Measurements from ENCODE around the gene CLIP4. TPM values are rescaled to one million over a fixed set of nuclear protein-coding genes. Genes with fewer than 3 reads are reported as not detected.

Gene CLIP4
- total RNA-seq, 1 donor = 107 TPM

DNA sequence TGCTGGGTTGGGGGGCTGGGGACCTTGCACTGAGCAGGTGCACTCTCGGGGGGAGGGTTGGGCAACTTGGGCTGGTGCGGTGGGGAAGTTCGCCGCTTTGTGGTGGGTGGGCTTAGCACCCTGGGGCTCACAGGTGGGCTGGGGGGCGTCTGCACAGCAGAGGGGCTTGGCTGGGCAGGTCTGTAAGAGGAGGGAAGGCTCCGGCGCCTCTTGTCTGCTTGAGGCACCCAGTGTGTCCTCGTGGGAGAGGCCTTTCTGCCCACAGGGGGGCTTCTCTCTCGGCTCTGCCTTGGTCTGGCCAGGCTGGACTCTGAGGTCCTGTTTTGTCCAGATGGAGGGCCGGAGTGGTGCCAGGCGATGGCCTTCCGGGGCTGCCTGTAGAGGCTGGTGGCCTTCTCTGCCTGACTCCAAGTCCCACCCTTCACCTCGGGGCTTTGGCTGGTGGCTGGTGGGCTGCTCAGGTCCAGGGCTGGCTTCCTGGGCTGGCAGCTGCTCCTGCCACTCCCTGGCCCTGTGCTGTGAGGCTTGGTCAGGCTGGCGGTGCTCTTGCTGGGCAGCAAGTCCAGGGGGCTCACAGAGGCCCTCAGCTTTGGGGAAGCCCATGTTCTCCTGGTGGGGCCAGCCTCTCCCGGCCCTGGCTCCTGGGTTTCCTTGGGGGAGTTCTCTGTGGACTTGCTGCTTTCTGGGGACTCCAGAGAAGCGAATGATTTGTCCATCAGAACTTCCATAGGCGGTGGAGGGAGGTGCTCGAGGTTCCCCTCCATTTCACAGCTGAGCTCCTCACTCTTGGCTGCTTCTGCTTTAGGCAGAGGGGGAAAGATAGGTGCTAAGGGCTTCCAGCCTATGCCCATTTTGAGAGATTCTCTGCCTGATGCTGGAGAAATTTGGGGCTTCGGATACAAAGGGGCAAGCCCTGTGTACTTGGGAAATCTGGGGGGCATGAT lies 43.9 kb upstream of the CLIP4 start:
- DNase-seq (ENCODE audit: low read depth) = no peak
- TF ChIP-seq, protein P1, sequence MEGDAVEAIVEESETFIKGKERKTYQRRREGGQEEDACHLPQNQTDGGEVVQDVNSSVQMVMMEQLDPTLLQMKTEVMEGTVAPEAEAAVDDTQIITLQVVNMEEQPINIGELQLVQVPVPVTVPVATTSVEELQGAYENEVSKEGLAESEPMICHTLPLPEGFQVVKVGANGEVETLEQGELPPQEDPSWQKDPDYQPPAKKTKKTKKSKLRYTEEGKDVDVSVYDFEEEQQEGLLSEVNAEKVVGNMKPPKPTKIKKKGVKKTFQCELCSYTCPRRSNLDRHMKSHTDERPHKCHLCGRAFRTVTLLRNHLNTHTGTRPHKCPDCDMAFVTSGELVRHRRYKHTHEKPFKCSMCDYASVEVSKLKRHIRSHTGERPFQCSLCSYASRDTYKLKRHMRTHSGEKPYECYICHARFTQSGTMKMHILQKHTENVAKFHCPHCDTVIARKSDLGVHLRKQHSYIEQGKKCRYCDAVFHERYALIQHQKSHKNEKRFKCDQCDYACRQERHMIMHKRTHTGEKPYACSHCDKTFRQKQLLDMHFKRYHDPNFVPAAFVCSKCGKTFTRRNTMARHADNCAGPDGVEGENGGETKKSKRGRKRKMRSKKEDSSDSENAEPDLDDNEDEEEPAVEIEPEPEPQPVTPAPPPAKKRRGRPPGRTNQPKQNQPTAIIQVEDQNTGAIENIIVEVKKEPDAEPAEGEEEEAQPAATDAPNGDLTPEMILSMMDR (IDR thresholded peaks at IDR 0.05; ENCODE audit: insufficient read depth, low read depth, low read length) = no peak
- no peak overlapping the region for H3K4me3 ChIP-seq (ENCODE audit: low read depth, low read length)

- no peak overlapping the region for H3K4me3 ChIP-seq (ENCODE audit: low read depth, low read length)
- TF ChIP-seq, protein P1 (IDR thresholded peaks at IDR 0.05; ENCODE audit: insufficient read depth, low read depth, low read length) = no peak
- DNase-seq (ENCODE audit: low read depth) = no peak
Observed at GRCh38 chr2:29072251-29072650, 43.0 kb upstream of the CLIP4 start.

DNA sequence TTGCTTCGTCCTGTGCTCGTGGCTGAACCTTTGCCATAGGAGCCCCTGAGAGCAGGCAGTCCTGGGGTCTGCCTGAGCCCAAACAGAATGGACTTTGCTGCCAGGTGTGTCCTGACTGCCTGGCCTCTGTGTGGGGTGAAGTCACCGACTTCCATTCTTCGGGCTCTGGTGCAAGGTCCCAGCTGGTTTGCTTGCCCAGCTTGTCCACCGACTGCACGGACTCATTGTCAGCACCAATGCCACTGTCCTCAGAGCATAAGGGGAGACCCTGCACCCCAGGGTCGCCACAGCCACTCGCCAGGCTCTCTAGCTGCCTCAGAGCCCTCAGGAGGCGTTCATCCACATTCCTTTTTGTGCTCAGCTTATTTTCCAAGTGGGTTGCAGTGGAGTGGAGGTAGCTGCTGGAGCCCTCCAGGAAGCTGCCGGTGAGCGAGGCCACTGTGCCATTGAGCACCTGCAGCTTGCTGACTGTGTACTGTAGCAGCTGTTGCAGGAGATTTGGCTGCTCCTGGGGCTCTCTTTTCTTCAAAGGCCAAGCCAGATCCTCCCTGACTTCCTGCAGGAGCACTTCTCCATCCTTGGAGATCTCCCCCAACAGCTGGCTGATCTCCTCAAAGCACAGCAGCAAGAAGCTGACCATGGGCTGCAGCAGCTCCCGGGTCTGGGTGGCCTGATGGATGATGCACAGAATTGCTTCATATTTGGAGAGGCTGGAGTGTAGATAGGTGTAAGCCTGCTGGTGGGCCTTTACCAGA lies 42.1 kb upstream of the CLIP4 start:
- TF ChIP-seq, protein P1 (IDR thresholded peaks at IDR 0.05; ENCODE audit: insufficient read depth, low read depth, low read length) = no peak
- DNase-seq (ENCODE audit: low read depth) = no peak
- no peak overlapping the region for H3K4me3 ChIP-seq (ENCODE audit: low read depth, low read length)

DNA sequence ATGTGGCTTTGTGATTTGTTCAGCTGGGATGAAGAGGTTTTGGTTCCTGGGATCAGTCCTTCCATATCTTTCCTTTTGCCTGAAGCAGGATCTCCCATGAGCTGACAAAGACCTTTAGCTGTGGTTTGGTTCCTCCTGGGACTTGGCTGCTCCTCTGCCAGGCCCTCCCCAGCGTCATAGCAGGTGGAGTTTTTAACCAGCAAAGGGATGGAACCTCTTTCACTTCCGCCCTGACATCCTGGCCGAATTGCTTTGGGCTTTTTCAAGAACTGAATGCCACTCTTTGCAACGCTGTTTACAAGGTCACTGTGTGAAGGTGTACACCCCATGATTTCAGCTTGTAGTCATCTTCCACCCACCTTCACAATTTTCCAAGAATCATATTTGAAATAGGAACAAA lies 41.3 kb upstream of the CLIP4 start:
- TF ChIP-seq, protein P1 (IDR thresholded peaks at IDR 0.05; ENCODE audit: insufficient read depth, low read depth, low read length) = no peak
- no peak overlapping the region for H3K4me3 ChIP-seq (ENCODE audit: low read depth, low read length)
- no peak for DNase-seq (ENCODE audit: low read depth)

- DNase-seq (ENCODE audit: low read depth) = no peak
- no peak within 1 kb of the TSS for H3K4me3 ChIP-seq (ENCODE audit: low read depth, low read length)
- TF ChIP-seq, protein P1 (IDR thresholded peaks at IDR 0.05; ENCODE audit: insufficient read depth, low read depth, low read length) = no peak
Observed at GRCh38 chr2:29074411-29074810, 40.8 kb upstream of the CLIP4 start, which contains the start of gene PCARE. PCARE (minus strand) TSS chr2:29074523; CDS start chr2:29074261, 262 bp downstream.

- TF ChIP-seq, protein P1 (IDR thresholded peaks at IDR 0.05; ENCODE audit: insufficient read depth, low read depth, low read length) = no peak
- DNase-seq (ENCODE audit: low read depth) = no peak
- H3K4me3 ChIP-seq (ENCODE audit: low read depth, low read length) = no peak overlapping the region
Observed at GRCh38 chr2:29075894-29076705, 39.1 kb upstream of the CLIP4 start.

Measured in fibroblast of villous mesenchyme (primary cell).